Fibroblast of villous mesenchyme (primary cell): ENCODE measurements around the gene KCTD6. TPM values are rescaled to one million over a fixed set of nuclear protein-coding genes. Genes with fewer than 3 reads are reported as not detected.

Experiments
- DNase-seq: peaks from one replicate; pipeline ENCODE4 v3.0.0-alpha.2; 2010; ENCODE audit warnings: low read depth
- H3K4me3 ChIP-seq: 2 replicates; pipeline ENCODE4 v1.5.1; 2011; ENCODE audit warnings: low read depth, mild to moderate bottlenecking, low read length
- CTCF ChIP-seq: IDR thresholded peaks from 2 replicates; pipeline ENCODE4 v1.5.1; 2012; ENCODE audit warnings: low read depth, mild to moderate bottlenecking, low read length; ENCODE audit not compliant: insufficient read depth
- total RNA-seq: library from RNA; depleted of rRNA; stranded (reverse); fragments of >200 nt; gene quantifications from 2 replicates; pipeline ENCODE4 v1.2.3, GENCODE V29; 2012

The KCTD6 gene
- 8.1 and 10.4 TPM in 2 replicates for total RNA-seq

- H3K4me3 ChIP-seq, result peak within 1 kb of the TSS; percentile 88
- TF ChIP-seq CTCF, result peak; percentile 60
- peak; percentile 94 for DNase-seq
Observed at GRCh38 chr3:58491506-58492402, at the start of gene KCTD6. Gene KCTD6 (plus strand): TSS chr3:58492096. CDS start chr3:58498756, 6,660 bp downstream.

- H3K4me3 ChIP-seq, result no peak overlapping the region
- no peak for TF ChIP-seq CTCF
- no peak for DNase-seq
Observed at GRCh38 chr3:58452176-58452575, 39.7 kb upstream of the KCTD6 start.

DNA sequence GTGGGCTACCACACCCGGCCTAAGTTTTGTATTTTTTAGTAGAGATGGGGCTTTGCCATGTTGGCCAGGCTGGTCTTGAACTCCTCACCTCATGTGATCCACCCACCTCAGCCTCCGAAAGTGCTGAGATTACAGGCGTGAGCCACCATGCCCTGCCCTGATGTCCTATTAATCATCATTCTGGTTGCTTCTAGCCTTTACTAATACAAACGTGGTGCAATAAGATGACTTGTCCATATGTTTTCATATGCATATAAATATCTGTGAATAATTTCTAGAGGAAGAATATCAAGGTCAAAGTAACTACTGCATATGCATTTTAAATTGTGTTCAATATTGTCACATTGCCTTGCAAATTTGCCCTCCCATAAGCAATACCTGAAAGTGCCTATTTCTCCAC, 32.7 kb upstream of the KCTD6 start:
- TF ChIP-seq CTCF, result no peak
- DNase-seq, result no peak
- no peak overlapping the region for H3K4me3 ChIP-seq

- no peak for TF ChIP-seq CTCF
- no peak for DNase-seq
- H3K4me3 ChIP-seq, result no peak overlapping the region
Observed at GRCh38 chr3:58462829-58463180, 29.1 kb upstream of the KCTD6 start.

DNA sequence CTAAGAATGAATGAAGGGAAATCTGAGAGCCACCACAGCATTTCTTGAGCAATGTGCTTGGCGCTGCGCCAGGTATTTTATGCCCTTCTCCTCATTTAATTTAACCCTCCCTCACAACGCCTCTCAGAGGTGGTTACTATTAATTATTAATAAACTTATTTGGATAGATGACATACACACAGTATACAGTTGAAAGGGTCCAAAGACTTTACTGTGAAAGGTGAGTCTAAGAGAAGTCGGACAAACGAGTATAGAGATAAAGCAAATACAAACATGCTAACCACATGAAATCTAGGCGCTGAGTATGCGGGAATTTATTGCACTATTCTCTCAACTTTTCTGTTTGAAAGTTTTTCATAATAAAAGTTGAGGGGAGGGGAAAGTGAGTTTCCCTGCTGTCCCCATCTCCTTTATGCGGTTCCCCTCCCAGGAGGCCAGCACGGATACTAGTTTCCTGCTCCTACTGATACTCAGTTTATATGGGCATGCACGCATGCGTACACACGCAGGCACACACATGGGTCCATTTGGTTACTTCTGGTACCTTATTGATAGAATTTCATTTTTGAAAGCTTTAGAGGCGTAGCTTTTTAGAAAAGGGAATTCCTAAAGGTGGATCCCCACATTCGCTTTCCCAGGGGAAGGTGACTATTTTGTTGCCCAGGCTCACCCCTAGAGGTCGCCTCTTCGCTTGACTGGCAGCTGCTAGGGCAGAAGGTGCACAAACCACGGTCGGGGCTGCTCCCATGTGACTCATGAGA, 28.5 kb upstream of the KCTD6 start:
- TF ChIP-seq CTCF, result peak; percentile 81
- no peak overlapping the region for H3K4me3 ChIP-seq
- DNase-seq, result peak; percentile 64

DNA sequence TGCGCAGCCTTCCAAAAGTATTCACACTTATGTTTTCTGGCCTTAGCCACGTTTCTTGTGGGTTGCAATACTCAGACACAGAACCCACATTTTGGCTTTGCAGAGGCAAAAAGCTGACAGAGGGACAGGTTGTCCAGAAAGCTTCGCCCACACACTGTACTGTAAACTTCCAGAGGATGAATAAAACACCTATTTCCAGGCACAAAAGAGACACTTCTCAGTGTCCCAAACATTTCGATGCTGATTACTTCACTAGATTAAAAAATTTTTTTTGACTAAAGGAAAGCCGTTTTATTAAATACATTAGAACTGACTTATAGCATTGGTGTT, 28.0 kb upstream of the KCTD6 start:
- TF ChIP-seq CTCF, result no peak
- H3K4me3 ChIP-seq, result no peak overlapping the region
- DNase-seq, result no peak
